Measurements from ENCODE around the gene TPRX1.
"Not testable (repeated sequence)": the region's sequence is repeated elsewhere in the genome, so short reads cannot be mapped to it uniquely, and the experiment has no call there.

Gene TPRX1

GRCh38 chr19:47778954-47779351, 25.4 kb downstream of the TPRX1 start:
- ATAC-seq = peak; percentile 34
- no peak for TF ChIP-seq ISL1 (CRISPR knock-in tag; IDR thresholded peaks at IDR 0.05)
- no peak for TF ChIP-seq ZNF565 (CRISPR knock-in tag; conservative IDR thresholded peaks at IDR 0.05; ENCODE audit: low read depth)
- no peak for TF ChIP-seq CSDC2 (CRISPR knock-in tag; IDR thresholded peaks at IDR 0.05)
- no peak for TF ChIP-seq CREB5 (CRISPR knock-in tag; IDR thresholded peaks at IDR 0.05; ENCODE audit: low read depth)
- no peak for TF ChIP-seq ZFP30 (CRISPR knock-in tag; IDR thresholded peaks at IDR 0.05)
- no peak for TF ChIP-seq ZC3H10 (CRISPR knock-in tag; IDR thresholded peaks at IDR 0.05)
- TF ChIP-seq PPARA (CRISPR knock-in tag; IDR thresholded peaks at IDR 0.05; ENCODE audit: borderline replicate concordance) = no peak
- no peak for TF ChIP-seq BACH2 (CRISPR knock-in tag; IDR thresholded peaks at IDR 0.05; ENCODE audit: borderline replicate concordance)

DNA sequence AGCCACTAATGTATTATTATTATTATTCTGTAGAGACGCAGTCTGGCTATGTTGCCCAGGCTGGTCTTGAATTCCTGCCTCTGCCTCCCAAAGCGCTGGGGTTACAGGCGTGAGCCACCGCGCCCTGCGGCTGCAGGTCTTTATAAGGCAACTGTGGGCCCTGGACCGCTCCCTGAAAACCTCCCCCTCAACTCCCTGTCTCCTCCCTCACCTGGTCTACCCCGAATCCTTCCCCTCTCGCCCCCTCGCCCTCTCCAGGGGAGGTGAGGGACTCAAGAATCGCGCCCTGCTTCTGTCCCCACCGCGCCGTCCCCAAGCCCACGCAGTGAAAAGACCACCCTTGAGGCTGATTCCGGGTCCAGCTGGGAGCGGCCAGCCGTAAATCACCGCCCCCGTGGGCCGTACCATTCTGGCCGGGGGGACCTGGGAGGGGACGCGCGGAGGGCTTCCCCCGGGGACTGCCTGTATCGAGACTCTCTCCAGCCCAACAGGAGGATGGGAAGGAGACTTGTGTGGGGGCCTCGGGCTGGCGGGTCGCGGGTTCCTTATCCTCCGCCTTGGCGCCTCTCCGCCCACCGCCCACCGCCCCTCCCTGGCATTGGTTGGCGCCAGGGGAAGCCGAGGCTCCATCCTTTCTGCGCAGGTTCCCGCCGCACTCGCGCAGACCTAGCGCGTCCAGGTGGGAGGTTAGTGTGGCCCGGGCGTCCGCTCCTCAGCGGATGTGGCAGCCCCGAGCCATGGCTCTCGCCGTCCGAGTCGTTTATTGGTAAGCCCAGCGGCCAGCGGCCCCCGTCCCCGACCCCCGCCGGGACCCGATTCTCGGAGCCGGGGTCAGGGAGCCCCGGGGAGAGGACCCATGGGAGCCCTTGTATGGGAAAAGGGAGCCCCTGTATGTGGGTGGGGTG, 26.1 kb downstream of the TPRX1 start, which contains the start of gene SELENOW:
Gene SELENOW, plus strand, starts transcription at position 655 of the 905 bp plus-strand sequence. Its CDS starts 83 bp downstream, at position 738.
- ATAC-seq = peak; percentile 96
- TF ChIP-seq ZNF70 (CRISPR knock-in tag; IDR thresholded peaks at IDR 0.05) (no peak), BACH2 (CRISPR knock-in tag; IDR thresholded peaks at IDR 0.05; ENCODE audit: borderline replicate concordance) (no peak), GLIS3 (CRISPR knock-in tag; IDR thresholded peaks at IDR 0.05) (no peak), RARB (CRISPR knock-in tag; IDR thresholded peaks at IDR 0.05) (no peak), CSRNP3 (CRISPR knock-in tag; IDR thresholded peaks at IDR 0.05) (no peak), PPARA (CRISPR knock-in tag; IDR thresholded peaks at IDR 0.05; ENCODE audit: borderline replicate concordance) (no peak)

DNA sequence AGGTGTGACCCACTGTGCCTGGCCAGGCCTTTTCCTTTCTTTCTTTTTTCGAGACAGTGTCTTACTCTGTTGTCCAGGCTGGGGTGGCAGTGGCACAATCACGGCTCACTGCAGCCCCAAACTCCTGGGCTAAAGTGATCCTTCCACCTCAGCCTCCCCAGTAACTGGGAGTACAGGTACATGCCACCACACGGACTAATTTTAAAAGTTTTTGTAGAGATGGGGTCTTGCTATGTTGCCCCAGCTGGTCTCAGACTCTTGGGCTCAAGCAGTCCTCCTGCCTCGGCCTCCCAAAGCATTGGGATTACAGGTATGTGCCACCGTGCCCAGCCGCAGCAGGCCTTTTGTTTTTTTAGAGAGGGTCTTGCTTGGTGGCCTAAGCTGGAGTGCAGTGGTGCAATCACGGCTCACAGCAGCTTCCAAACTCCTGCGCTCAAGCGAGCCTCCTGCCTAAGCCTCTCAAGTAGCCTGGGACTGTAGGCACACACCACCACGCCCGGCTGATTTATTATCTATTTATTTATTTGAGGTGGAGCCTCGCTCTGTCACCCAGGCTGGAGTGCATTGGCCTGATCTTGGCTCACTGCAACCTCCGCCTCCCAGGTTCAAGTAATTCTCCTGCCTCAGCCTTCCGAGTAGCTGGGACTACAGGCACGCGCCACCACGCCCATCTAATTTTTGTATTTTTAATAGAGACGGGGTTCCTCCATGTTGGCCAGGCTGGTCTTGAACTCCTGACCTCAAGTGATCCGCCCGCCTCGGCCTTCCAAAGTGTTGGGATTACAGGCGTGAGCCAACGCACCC, 26.9 kb downstream of the TPRX1 start:
- ATAC-seq = not testable (repeated sequence)

DNA sequence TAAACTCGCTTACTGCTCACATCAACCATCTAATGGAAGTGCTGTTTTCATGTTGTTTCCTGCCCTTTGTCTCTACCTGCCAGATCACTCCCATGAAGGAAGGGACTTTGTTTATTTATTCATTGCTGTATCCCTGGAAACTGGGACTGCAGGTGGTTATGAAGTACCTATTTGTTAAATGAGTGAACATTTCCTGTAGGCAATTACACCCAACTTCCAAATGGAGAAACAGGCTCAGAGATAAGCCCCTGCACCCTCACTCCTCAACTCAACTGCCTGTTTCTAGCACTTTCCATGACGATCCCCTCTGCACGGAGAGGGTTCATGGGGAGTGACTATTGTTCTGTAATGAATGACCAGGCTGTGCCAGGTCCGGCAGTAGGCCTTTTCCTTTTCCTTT, 27.8 kb downstream of the TPRX1 start:
- no peak for ATAC-seq
- TF ChIP-seq ISL1 (CRISPR knock-in tag; IDR thresholded peaks at IDR 0.05) = no peak
- no peak for TF ChIP-seq CREB5 (CRISPR knock-in tag; IDR thresholded peaks at IDR 0.05; ENCODE audit: low read depth)
- no peak for TF ChIP-seq TOX (CRISPR knock-in tag; IDR thresholded peaks at IDR 0.05; ENCODE audit: borderline replicate concordance)
- no peak for TF ChIP-seq ZNF8 (CRISPR knock-in tag; IDR thresholded peaks at IDR 0.05)

GRCh38 chr19:47771291-47771690, 33.1 kb downstream of the TPRX1 start:
- ATAC-seq = not testable (repeated sequence)

- no peak for TF ChIP-seq BACH2 (CRISPR knock-in tag; IDR thresholded peaks at IDR 0.05; ENCODE audit: borderline replicate concordance)
- no peak for ATAC-seq
Observed at GRCh38 chr19:47769534-47769933, 34.8 kb downstream of the TPRX1 start.

DNA sequence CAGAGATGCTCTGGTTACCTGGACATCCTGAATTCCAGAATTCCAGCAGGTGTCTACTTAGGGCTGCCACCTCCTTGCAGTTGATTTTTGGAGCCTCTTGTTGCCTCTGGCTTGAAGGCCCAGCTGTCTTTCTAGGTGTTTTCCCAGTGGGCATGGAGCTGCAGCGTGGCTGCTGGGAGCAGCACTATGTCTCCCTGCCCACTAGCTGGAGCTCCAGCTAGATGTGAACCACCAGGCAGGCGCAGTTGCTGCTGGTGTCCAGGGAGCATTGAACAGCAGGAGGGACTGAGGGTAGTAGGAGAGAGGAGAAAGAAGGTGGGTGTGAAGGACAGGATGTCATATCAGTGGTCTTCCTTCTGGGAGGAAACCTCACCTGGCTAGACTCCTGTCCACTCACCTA, 35.7 kb downstream of the TPRX1 start:
- TF ChIP-seq CSDC2 (CRISPR knock-in tag; IDR thresholded peaks at IDR 0.05) = no peak
- TF ChIP-seq ZC3H10 (CRISPR knock-in tag; IDR thresholded peaks at IDR 0.05) = no peak
- no peak for TF ChIP-seq OSR1 (CRISPR knock-in tag; IDR thresholded peaks at IDR 0.05)
- no peak for TF ChIP-seq ESRRG (CRISPR knock-in tag; IDR thresholded peaks at IDR 0.05)
- TF ChIP-seq, protein P1, sequence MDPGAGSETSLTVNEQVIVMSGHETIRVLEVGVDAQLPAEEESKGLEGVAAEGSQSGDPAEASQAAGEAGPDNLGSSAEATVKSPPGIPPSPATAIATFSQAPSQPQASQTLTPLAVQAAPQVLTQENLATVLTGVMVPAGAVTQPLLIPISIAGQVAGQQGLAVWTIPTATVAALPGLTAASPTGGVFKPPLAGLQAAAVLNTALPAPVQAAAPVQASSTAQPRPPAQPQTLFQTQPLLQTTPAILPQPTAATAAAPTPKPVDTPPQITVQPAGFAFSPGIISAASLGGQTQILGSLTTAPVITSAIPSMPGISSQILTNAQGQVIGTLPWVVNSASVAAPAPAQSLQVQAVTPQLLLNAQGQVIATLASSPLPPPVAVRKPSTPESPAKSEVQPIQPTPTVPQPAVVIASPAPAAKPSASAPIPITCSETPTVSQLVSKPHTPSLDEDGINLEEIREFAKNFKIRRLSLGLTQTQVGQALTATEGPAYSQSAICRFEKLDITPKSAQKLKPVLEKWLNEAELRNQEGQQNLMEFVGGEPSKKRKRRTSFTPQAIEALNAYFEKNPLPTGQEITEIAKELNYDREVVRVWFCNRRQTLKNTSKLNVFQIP (CRISPR knock-in tag; IDR thresholded peaks at IDR 0.05; ENCODE audit: borderline replicate concordance, low read depth) = no peak
- no peak for TF ChIP-seq ZNF565 (CRISPR knock-in tag; conservative IDR thresholded peaks at IDR 0.05; ENCODE audit: low read depth)
- no peak for TF ChIP-seq CREB5 (CRISPR knock-in tag; IDR thresholded peaks at IDR 0.05; ENCODE audit: low read depth)
- TF ChIP-seq ARNTL (CRISPR knock-in tag; IDR thresholded peaks at IDR 0.05; ENCODE audit: borderline replicate concordance, low read depth) = no peak
- ATAC-seq = peak; percentile 5; the same call in 1 of the 3 replicates

All from SK-N-SH treated with all-trans-retinoic acid at 6 μM for 48 hours (cell line).